Right lung (tissue), 5 donors: Measurements from ENCODE around the gene AMPD2. TPM values are rescaled to one million over a fixed set of nuclear protein-coding genes. Genes with fewer than 3 reads are reported as not detected.
"Not testable (repeated sequence)": the region's sequence is repeated elsewhere in the genome, so short reads cannot be mapped to it uniquely, and the experiment has no call there.

ENCODE experiments used
- DNase-seq, 2 donors: peaks; one replicate each; pipeline ENCODE4 v3.0.0-alpha.2; 2013
- polyA plus RNA-seq, 5 donors: library from polyadenylated mRNA; unstranded; fragments of 120-200 nt; gene quantifications; one replicate each; pipeline versions ENCODE4 v1.2.1 to v1.2.3, GENCODE V29; 2013; ENCODE audit warnings: inconsistent platforms in 1 of 5, low replicate concordance in 1 of 5; ENCODE audit not compliant: insufficient read length in 5 of 5, insufficient read depth in 1 of 5

The AMPD2 gene
- polyA plus RNA-seq, 5 donors, result 34.9 to 56.9 (median 50.8) TPM

DNA sequence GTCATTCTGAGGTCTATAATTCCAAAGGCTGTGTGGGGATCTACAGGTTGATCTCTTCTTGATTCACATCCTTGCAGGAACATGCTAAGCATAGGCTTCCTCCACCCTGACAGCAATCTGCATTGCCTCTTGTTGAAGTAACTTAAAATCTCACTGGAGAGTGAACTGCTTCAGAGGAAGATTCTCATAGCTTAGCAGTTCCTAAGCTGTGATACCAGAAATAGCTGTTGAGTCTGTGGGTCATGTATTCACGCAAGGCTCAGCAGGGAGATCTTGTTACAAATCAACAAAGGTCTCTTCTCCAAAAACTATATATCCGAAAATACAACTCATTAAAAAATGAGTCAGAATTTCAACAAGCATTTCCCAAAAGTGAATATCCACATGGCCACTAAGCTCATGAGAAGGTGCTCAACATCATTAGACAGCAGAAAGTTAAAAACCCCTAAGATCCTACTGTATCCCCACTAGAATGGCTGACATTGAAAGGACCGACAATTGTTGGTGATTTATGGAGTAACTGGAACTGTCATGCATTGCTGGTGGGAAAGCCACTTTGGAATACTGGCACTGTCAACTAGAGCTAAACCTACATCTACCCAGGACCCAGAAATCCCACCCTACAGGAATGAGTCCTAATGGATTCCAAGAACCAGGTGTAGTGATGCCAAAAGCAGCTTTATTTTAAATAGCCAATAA is 57.2 kb downstream of the AMPD2 start:
- DNase-seq, result not testable (repeated sequence)

DNA sequence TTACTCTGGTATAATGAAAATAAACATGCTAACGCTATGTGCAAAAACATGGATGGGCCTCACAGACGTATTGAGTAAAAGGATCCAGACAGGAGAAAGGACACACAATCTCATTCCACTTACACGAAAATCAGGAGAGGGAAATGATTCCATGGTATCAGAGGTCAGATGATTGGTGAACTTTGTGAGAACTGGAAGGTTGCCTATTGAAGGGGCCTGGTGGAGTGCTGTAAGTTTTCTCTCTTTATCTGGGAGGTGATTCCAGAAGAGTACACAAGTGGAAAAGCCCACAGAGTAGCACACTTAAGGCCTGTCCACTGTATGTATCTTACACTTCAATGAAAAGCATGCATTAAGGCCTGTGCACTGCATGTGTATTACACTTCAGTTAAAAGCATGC is 57.8 kb downstream of the AMPD2 start:
- no peak for DNase-seq

DNA sequence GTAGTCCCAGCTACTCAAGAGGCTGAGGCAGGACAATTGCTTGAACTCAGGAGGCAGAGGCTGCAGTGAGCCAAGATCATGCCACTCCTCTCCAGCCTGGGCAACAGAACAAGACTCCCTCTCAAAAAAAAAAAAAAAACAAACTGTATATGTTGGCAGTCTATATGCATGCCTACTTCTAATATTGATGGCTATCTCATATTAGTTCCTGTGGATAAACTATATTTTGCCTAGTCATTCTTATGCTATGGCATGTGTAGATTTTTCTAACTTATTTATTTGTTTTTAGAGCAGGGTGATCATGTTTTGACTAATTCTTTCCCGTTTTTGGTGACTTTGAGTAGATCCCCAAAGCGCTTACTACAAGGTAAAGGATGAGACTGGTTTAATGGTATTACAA is 59.0 kb downstream of the AMPD2 start:
- DNase-seq, result not testable (repeated sequence)

Other genes with a start within 250 kb of the AMPD2 start
- gene SORT1, start 221.9 kb upstream of the AMPD2 start, polyA plus RNA-seq, result 10 to 100 TPM; 34.0 to 51.2 (median 42.6) TPM
- gene PSMA5, start 193.4 kb upstream of the AMPD2 start, polyA plus RNA-seq, result 10 to 100 TPM; 74.2 to 99.6 (median 89.2) TPM
- gene SYPL2, start 153.3 kb upstream of the AMPD2 start, polyA plus RNA-seq, result 1 to 10 TPM in 1 of 5 donors, under 1 TPM in 4; 0.13 to 9.0 (median 0.26) TPM
- gene ATXN7L2, start 135.9 kb upstream of the AMPD2 start, polyA plus RNA-seq, result 10 to 100 TPM in 1 of 5 donors, 1 to 10 TPM in 4; 6.6 to 13.6 (median 8.0) TPM
- 1 to 10 TPM; 4.8 to 9.5 (median 8.5) TPM for gene CYB561D1, start 125.7 kb upstream of the AMPD2 start, polyA plus RNA-seq
- gene AMIGO1, start 110.1 kb upstream of the AMPD2 start, polyA plus RNA-seq, result 1 to 10 TPM; 2.6 to 5.1 (median 3.7) TPM
- gene GPR61, start 80.0 kb upstream of the AMPD2 start, polyA plus RNA-seq, result 1 to 10 TPM in 1 of 5 donors, under 1 TPM in 4; 0.27 to 1.7 (median 0.40) TPM
- gene GNAI3, start 71.2 kb upstream of the AMPD2 start, polyA plus RNA-seq, result 10 to 100 TPM in 4 of 5 donors, 1 to 10 TPM in 1; 9.7 to 12.8 (median 10.9) TPM
- gene GNAT2, start 221 bp upstream of the AMPD2 start, polyA plus RNA-seq, result under 1 TPM in 1 of 5 donors, not detected in 4; 0.11 TPM
- gene GSTM4, start 36.3 kb downstream of the AMPD2 start, polyA plus RNA-seq, result 10 to 100 TPM; 27.7 to 34.1 (median 32.0) TPM
- 100 to 1,000 TPM; 211 to 275 (median 236) TPM for gene GSTM2, start 48.2 kb downstream of the AMPD2 start, polyA plus RNA-seq
- 100 to 1,000 TPM in 2 of 5 donors, 10 to 100 TPM in 1, 1 to 10 TPM in 2; 1.5 to 172 (median 97.9) TPM for gene GSTM1, start 68.0 kb downstream of the AMPD2 start, polyA plus RNA-seq
- gene GSTM5, start 92.4 kb downstream of the AMPD2 start, polyA plus RNA-seq, result 10 to 100 TPM; 64.5 to 92.1 (median 73.8) TPM
- 100 to 1,000 TPM; 101 to 145 (median 121) TPM for gene GSTM3, start 121.2 kb downstream of the AMPD2 start, polyA plus RNA-seq
- gene EPS8L3, start 144.1 kb downstream of the AMPD2 start, polyA plus RNA-seq, result 1 to 10 TPM in 1 of 5 donors, under 1 TPM in 4; 0.22 to 1.5 (median 0.35) TPM